ENCODE measurements around the gene CTNNBIP1.

- TF ChIP-seq CTCF (IDR thresholded peaks at IDR 0.05) (no peak), POLR2A (IDR thresholded peaks at IDR 0.05) (no peak)
Observed at GRCh38 chr1:9888886-9889285, 21.2 kb downstream of the CTNNBIP1 start.

Data from testis (tissue), 2 donors.